Muscle of arm (tissue), 12 donors: Measurements from ENCODE around the gene PANK4. TPM values are rescaled to one million over a fixed set of nuclear protein-coding genes. Genes with fewer than 3 reads are reported as not detected.
"Not testable (repeated sequence)": the region's sequence is repeated elsewhere in the genome, so short reads cannot be mapped to it uniquely, and the experiment has no call there.

Experiments used
- DNase-seq: peaks from one replicate; pipeline ENCODE4 v3.0.0-alpha.2; 2013
- polyA plus RNA-seq, 12 donors: library from polyadenylated mRNA; unstranded; fragments of 120-200 nt; gene quantifications; one replicate each; pipeline ENCODE4 v1.2.1, GENCODE V29; 2013; ENCODE audit not compliant: insufficient read length in 12 of 12

The PANK4 gene
- polyA plus RNA-seq, 12 donors: 16.7 to 24.2 (median 19.6) TPM; not detected in 1

- DNase-seq: no peak
These were observed 60.8 kb downstream of the PANK4 start for GRCh38 chr1:2465371-2466269.

DNA sequence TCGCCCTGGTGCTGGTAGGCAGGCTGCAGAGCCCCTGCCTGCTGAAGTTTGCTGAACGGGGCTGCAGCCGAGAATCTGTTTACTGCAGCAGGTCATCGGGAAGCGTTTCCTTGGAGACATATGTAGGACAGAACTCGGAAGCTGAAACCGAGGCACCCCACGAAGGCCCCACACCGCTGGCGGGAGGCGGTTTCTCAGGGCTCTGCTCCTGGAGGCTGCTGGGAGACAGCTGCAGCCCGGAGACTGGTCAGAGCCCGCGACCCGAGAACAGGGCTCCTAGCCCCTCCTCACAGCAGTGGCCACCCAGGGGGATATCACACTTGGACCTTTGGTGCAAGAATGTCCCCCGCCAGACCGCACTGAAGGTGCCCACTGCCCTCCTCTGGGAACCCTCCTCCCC, 63.0 kb downstream of the PANK4 start:
- DNase-seq: no peak

GRCh38 chr1:2462819-2463218, 63.6 kb downstream of the PANK4 start:
- DNase-seq: no peak

DNA sequence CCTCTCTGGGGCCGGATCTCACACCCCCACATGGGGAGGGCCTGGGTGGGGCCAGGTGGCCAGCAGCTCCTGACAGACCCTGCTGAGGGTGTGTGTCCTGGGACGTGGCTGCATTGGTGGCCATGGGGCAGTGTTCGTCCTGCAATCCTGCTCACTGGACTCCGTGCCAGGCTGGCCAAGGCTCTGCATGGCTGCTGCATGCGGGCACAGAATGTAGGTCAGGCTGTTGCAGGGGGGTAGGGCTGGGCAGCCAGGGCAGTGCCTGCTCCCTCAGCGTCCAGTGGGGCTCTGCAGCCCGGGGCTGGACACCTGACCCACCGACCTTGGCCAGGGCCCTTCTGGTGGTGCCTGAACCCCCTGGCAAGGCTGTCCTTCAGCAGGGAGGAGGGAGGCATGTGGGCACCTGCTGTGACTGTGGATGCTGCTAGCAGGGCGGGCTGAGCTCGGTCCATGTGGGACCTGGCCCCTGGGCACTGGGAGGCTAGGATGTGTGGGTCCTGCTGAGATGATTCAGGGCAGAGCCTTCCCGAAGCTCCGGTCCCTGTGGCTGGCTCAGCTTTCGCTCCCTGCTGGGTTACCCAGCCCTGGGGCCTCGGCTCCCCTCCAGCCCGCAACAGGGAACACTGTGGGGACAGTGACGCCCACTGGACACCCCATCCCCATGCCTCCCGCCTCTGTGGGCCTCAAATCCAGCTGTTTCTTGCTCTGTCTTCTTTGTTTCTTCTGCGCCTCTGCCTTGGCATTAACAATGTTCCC, 65.2 kb downstream of the PANK4 start:
- DNase-seq: no peak

- no peak for DNase-seq
These were observed 66.2 kb downstream of the PANK4 start for GRCh38 chr1:2460203-2460602.

DNA sequence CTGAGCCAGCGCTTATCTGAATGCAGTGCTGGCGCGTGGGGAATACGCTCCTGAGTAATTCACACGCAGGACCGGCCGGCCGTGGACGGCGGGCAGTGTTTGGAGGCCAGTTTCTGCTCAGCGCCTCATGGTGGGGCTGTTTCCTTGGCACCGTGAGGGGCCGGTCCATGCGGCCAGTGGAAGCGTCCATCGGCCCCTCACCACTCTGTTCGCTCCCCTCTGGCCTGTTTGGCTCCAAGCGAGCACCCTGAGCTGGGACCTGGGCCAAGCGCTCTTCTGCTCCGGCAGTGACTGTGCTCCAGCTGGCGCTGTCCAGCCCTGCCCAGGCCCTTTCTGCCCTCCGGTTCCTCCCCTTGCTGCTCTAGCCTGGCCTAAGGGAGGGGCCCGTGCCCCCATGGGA, 66.6 kb downstream of the PANK4 start:
- peak; percentile 14 for DNase-seq

DNA sequence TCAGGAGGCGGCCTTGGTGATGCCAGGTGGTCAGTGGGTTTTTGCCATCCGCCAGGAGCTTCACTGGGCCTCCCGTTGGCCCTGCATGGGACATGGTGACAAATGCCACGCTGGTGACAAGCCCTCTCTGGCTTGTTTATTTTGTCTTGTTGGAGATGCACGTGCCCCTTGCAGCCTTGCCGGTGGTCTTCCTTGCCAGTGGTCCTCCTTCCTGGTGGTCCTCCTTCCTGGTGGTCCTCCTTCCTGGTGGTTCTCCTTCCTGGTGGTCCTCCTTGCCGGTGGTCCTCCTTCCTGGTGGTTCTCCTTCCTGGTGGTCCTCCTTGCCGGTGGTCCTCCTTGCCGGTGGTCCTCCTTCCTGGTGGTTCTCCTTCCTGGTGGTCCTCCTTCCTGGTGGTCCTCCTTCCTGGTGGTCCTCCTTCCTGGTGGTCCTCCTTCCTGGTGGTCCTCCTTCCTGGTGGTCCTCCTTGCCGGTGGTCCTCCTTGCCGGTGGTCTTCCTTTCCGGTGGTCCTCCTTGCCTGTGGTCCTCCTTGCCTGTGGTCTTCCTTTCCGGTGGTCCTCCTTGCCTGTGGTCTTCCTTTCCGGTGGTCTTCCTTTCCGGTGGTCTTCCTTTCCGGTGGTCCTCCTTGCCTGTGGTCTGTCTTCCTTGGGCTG, 67.2 kb downstream of the PANK4 start:
- DNase-seq: not testable (repeated sequence)

DNA sequence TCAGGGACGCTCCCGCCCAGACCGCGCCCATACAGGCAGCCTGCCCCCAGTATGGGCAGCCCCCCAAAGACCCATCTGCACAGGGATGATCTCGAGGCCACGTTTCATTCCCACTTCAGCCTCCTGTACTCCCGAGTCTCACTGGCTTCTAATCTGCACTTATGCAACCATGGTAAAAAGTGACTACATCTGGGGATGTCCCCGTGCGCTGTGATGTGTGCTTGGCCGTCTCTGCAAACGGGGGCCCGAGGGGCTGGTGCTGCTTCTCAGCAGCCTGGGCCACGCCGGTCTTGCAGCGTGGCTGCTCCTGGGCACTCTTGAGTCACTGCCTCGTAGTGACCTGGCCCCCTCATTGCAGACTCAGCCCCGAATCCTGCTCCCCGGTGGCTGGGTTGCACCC, 67.7 kb downstream of the PANK4 start:
- no peak for DNase-seq

Other genes starting within 250 kb of the PANK4 start
- 1 to 10 TPM in 11 of 12 donors, not detected in 1; 4.4 to 9.4 (median 5.7) TPM for gene MORN1, start 135.0 kb downstream of the PANK4 start, polyA plus RNA-seq
- 100 to 1,000 TPM in 1 of 12 donors, 10 to 100 TPM in 10, not detected in 1; 69.7 to 174 (median 84.7) TPM for gene RER1, start 134.8 kb downstream of the PANK4 start, polyA plus RNA-seq
- 10 to 100 TPM in 11 of 12 donors, not detected in 1; 13.1 to 28.0 (median 16.6) TPM for gene PEX10, start 114.0 kb downstream of the PANK4 start, polyA plus RNA-seq
- 10 to 100 TPM in 1 of 12 donors, 1 to 10 TPM in 2, under 1 TPM in 7, not detected in 2; 0.33 to 16.6 (median 0.83) TPM for gene PLCH2, start 50.3 kb downstream of the PANK4 start, polyA plus RNA-seq
- gene HES5, start 3.7 kb upstream of the PANK4 start, polyA plus RNA-seq: 1 to 10 TPM in 1 of 12 donors, under 1 TPM in 8, not detected in 3; 0.11 to 1.0 (median 0.48) TPM
- gene TNFRSF14, start 29.8 kb upstream of the PANK4 start, polyA plus RNA-seq: 10 to 100 TPM in 7 of 12 donors, 1 to 10 TPM in 4, not detected in 1; 7.3 to 79.5 (median 11.0) TPM
- gene PRXL2B, start 60.2 kb upstream of the PANK4 start, polyA plus RNA-seq: 10 to 100 TPM in 11 of 12 donors, not detected in 1; 14.6 to 59.6 (median 18.7) TPM
- 1 to 10 TPM in 1 of 12 donors, under 1 TPM in 7, not detected in 4; 0.31 to 1.1 (median 0.46) TPM for gene MMEL1, start 106.4 kb upstream of the PANK4 start, polyA plus RNA-seq